BJ (cell line): ENCODE measurements around the gene KRAS. TPM values are rescaled to one million over a fixed set of nuclear protein-coding genes. Genes with fewer than 3 reads are reported as not detected.

Experiments
- CTCF ChIA-PET: fragments of 350-600 bp; formaldehyde crosslinking; extraction: SDS; loops from one replicate; lab custom pipeline; 2021; ENCODE audit warnings: antibody characterized with exemption, inconsistent platforms; lab: Yijun Ruan, JAX
- POLR2A ChIA-PET: fragments of 300-600 bp; sonication (Branson Sonifier 250); formaldehyde crosslinking; extraction: SDS; loops from one replicate; lab custom pipeline; 2021; ENCODE audit warnings: antibody characterized with exemption; lab: Charles Lee
- DNase-seq: peaks from one replicate; pipeline ENCODE4 v3.0.0-alpha.2; 2011; ENCODE audit warnings: low read depth
- H3K27me3 ChIP-seq: 2 replicates; pipeline ENCODE4 v1.6.0; 2011; ENCODE audit warnings: low read length; ENCODE audit not compliant: control insufficient read depth, insufficient read depth
- H3K36me3 ChIP-seq: 2 replicates; pipeline ENCODE4 v1.5.1; 2011; ENCODE audit warnings: low read length; ENCODE audit not compliant: control insufficient read depth, insufficient read depth
- H3K4me3 ChIP-seq: 2 replicates; pipeline ENCODE4 v1.5.1; 2011; ENCODE audit warnings: low read depth, mild to moderate bottlenecking, control low read depth, low read length
- CTCF ChIP-seq: IDR thresholded peaks from 2 replicates; pipeline ENCODE4 v1.5.1; 2011; ENCODE audit warnings: low read depth, mild to moderate bottlenecking, control low read depth, inconsistent platforms, low read length, moderate library complexity; ENCODE audit not compliant: insufficient read depth
- polyA plus RNA-seq: library from polyadenylated mRNA; depleted of rRNA; stranded (reverse); fragments of >200 nt; gene quantifications from 2 replicates; pipeline ENCODE4 v1.2.3, GENCODE V29; 2011

KRAS gene
- polyA plus RNA-seq, 1 experiment, result 8.5 TPM

GRCh38 chr12:25287610-25288009, 36.9 kb upstream of the KRAS start:
- TF ChIP-seq CTCF, result no peak
- Histone ChIP-seq H3K36me3 (no peaks in the 10 kb centered on the region), H3K27me3 (no peaks in the 10 kb centered on the region), H3K4me3 (no peak overlapping the region)
- ChIA-PET CTCF (no interaction called here), POLR2A (no interaction called here)
- DNase-seq, result no peak

- ChIA-PET CTCF (no interaction called here), POLR2A (no interaction called here)
- no peak for DNase-seq
- H3K27me3 ChIP-seq, result no peaks in the 10 kb centered on the region
- no peaks in the 10 kb centered on the region for H3K36me3 ChIP-seq
- no peak for TF ChIP-seq CTCF
- H3K4me3 ChIP-seq, result no peak overlapping the region
Measured at GRCh38 chr12:25286837-25287236, 36.1 kb upstream of the KRAS start.

DNA sequence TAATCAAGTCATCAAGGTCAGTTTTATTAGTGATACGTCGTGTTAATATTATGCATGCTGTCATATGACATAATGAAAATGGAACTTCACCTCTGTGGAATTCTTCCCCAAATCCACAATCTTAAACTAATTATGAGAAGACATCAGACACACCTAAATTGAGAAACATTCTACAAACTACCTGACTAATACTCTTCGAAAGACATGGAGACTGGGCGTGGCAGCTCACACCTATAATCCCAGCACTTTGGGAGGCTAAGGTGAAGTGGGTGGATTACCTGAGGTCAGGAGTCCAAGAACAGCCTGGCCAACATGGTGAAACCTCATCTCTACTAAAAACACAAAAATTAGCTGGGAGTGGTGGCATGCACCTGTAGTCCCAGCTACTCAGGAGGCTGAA, 33.3 kb upstream of the KRAS start:
- ChIA-PET POLR2A (no interaction called here), CTCF (interaction anchor here (0.5 kb wide), 1 partner anchor 111 kb away, joined by 3 read pairs; no protein-coding TSS in a partner anchor)
- no peak for DNase-seq
- no peak overlapping the region for H3K4me3 ChIP-seq
- H3K36me3 ChIP-seq, result no peaks in the 10 kb centered on the region
- no peak for TF ChIP-seq CTCF
- H3K27me3 ChIP-seq, result no peaks in the 10 kb centered on the region

GRCh38 chr12:25283006-25283405, 32.3 kb upstream of the KRAS start:
- H3K4me3 ChIP-seq, result no peak overlapping the region
- no peaks in the 10 kb centered on the region for H3K27me3 ChIP-seq
- no peak for TF ChIP-seq CTCF
- CTCF ChIA-PET, result no interaction called here
- H3K36me3 ChIP-seq, result no peaks in the 10 kb centered on the region
- POLR2A ChIA-PET, result no interaction called here
- no peak for DNase-seq

DNA sequence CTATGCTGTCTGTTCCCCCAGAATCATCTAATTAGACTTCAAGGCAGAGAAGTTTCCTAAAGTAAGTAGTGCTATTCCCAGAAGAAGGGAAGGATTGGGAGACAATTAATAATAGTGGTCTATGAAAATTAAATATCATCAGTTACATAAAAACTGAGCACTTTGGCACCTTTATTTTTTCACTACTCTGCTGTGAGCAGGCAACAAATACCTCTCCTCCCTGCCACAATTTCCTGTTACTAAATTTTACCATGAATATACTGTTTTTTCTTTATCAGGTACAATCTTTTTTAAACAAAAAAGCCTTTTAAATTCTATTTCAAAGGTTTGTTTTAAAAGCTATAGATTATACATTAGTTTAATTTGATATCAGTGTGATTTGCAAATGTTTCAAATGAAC, 29.4 kb upstream of the KRAS start:
- DNase-seq, result no peak
- no peaks in the 10 kb centered on the region for H3K27me3 ChIP-seq
- CTCF ChIA-PET, result no interaction called here
- POLR2A ChIA-PET, result no interaction called here
- no peaks in the 10 kb centered on the region for H3K36me3 ChIP-seq
- H3K4me3 ChIP-seq, result no peak overlapping the region
- TF ChIP-seq CTCF, result no peak
